CD14-positive monocyte (primary cell): Measurements from ENCODE around the gene TUBGCP3. TPM values are rescaled to one million over a fixed set of nuclear protein-coding genes. Genes with fewer than 3 reads are reported as not detected.

Experiments
- DNase-seq, 3 donors: peaks; one replicate each; pipeline ENCODE4 v3.0.0-alpha.2; 2011 to 2022
- H2AFZ ChIP-seq: 2 replicates; pipeline ENCODE4 v1.6.0; 2012; ENCODE audit warnings: mild to moderate bottlenecking, low read depth, low read length, inconsistent platforms; ENCODE audit not compliant: insufficient read depth, poor library complexity, severe bottlenecking
- H3K27ac ChIP-seq, 2 donors: 1 replicate in 1 of 2; 2 replicates in 1 of 2; pipeline ENCODE4 v1.5.1; 2012 to 2013; ENCODE audit warnings: low read length in 2 of 2, control low read depth in 1 of 2, inconsistent platforms in 1 of 2, low read depth in 1 of 2, mild to moderate bottlenecking in 1 of 2
- H3K27me3 ChIP-seq, 2 donors: one replicate each; pipeline versions ENCODE4 v1.6.0 to v1.6.1; 2011 to 2013; ENCODE audit warnings: low read length in 2 of 2; ENCODE audit not compliant: control insufficient read depth in 2 of 2, insufficient read depth in 2 of 2
- H3K36me3 ChIP-seq, 2 donors: replicated peaks in 1 of 2; 1 replicate in 1 of 2; 2 replicates in 1 of 2; pipeline versions ENCODE4 v1.5.1 to v1.6.1; 2012 to 2013; ENCODE audit warnings: low read length in 2 of 2, control low read depth in 1 of 2, inconsistent platforms in 1 of 2, mild to moderate bottlenecking in 1 of 2; ENCODE audit not compliant: insufficient read depth in 2 of 2, control insufficient read depth in 1 of 2
- H3K4me1 ChIP-seq, 2 donors: 1 replicate in 1 of 2; 2 replicates in 1 of 2; pipeline versions ENCODE4 v1.5.1 to v1.6.1; 2012 to 2013; ENCODE audit warnings: low read length in 2 of 2, control low read depth in 1 of 2, inconsistent platforms in 1 of 2, mild to moderate bottlenecking in 1 of 2, moderate library complexity in 1 of 2; ENCODE audit not compliant: insufficient read depth in 2 of 2, control insufficient read depth in 1 of 2
- H3K4me2 ChIP-seq: replicated peaks from 2 replicates; pipeline ENCODE3; 2012; ENCODE audit warnings: low read length, moderate library complexity, mild to moderate bottlenecking; ENCODE audit not compliant: poor library complexity, severe bottlenecking; ENCODE audit errors: extremely low read depth
- H3K4me3 ChIP-seq, 3 experiments: fragments of 200-600 bp in 1 of 3; sonication (generic) in 1 of 3; replicated peaks in 1 of 3; 1 replicate in 2 of 3; 2 replicates in 1 of 3; pipeline ENCODE4 v1.5.1; 2011 to 2013; ENCODE audit warnings: low read length in 3 of 3, mild to moderate bottlenecking in 3 of 3, control low read depth in 2 of 3, low read depth in 2 of 3, inconsistent platforms in 1 of 3, moderate library complexity in 1 of 3
- H3K79me2 ChIP-seq: 2 replicates; pipeline ENCODE4 v1.6.0; 2012; ENCODE audit warnings: mild to moderate bottlenecking, control low read depth, inconsistent platforms, low read length, moderate library complexity; ENCODE audit not compliant: insufficient read depth
- H3K9ac ChIP-seq: 2 replicates; pipeline ENCODE4 v1.6.0; 2017; ENCODE audit warnings: low read length, mild to moderate bottlenecking; ENCODE audit not compliant: insufficient read depth, poor library complexity, severe bottlenecking
- H3K9me3 ChIP-seq, 2 donors: replicated peaks in 1 of 2; 1 replicate in 1 of 2; 2 replicates in 1 of 2; pipeline versions ENCODE4 v1.5.1 to v1.6.1; 2012 to 2013; ENCODE audit warnings: low read length in 2 of 2, control low read depth in 1 of 2; ENCODE audit not compliant: control insufficient read depth in 1 of 2, insufficient read depth in 1 of 2
- H4K20me1 ChIP-seq: 2 replicates; pipeline ENCODE4 v1.6.0; 2012; ENCODE audit warnings: mild to moderate bottlenecking, low read length, control low read depth, moderate library complexity; ENCODE audit not compliant: insufficient read depth
- H3K27ac Mint-ChIP-seq, 7 donors: one replicate each; pipeline ENCODE4 v1.8.0; 2020; ENCODE audit warnings: mild to moderate bottlenecking in 7 of 7, mixed read lengths in 7 of 7, moderate library complexity in 6 of 7, inconsistent platforms in 2 of 7
- H3K27me3 Mint-ChIP-seq, 3 donors: one replicate each; pipeline ENCODE4 v1.8.0; 2021 to 2022; ENCODE audit warnings: low read depth in 3 of 3, mild to moderate bottlenecking in 3 of 3, mixed read lengths in 3 of 3, moderate library complexity in 3 of 3, inconsistent platforms in 1 of 3
- H3K36me3 Mint-ChIP-seq, 2 donors: one replicate each; pipeline ENCODE4 v1.8.0; 2020; ENCODE audit warnings: mixed read lengths in 2 of 2, inconsistent platforms in 1 of 2, mild to moderate bottlenecking in 1 of 2
- H3K4me1 Mint-ChIP-seq: one replicate; pipeline ENCODE4 v1.8.0; 2020; ENCODE audit warnings: mild to moderate bottlenecking, mixed read lengths
- H3K4me3 Mint-ChIP-seq, 2 donors: one replicate each; pipeline ENCODE4 v1.8.0; 2020; ENCODE audit warnings: mild to moderate bottlenecking in 2 of 2, mixed read lengths in 2 of 2, moderate library complexity in 1 of 2
- H3K9me3 Mint-ChIP-seq, 7 donors: one replicate each; pipeline ENCODE4 v1.8.0; 2020 to 2022; ENCODE audit warnings: mixed read lengths in 7 of 7, mild to moderate bottlenecking in 6 of 7, moderate library complexity in 6 of 7, inconsistent platforms in 2 of 7
- CTCF ChIP-seq: fragments of 200-600 bp; IDR thresholded peaks from one replicate; pipeline ENCODE4 v1.8.0; 2022; ENCODE audit warnings: antibody characterized with exemption, mild to moderate bottlenecking
- WGBS: methylation state at CpG from one replicate; pipeline ENCODE4 v1.1.5; 2013; ENCODE audit warnings: missing lambda C conversion rate; ENCODE audit not compliant: insufficient coverage; 5-methylcytosine and 5-hydroxymethylcytosine counted together
- intact Hi-C, 2 donors: fragments of 100-400 bp; cut with micrococcal nuclease; formaldehyde crosslinking; loops; one replicate each; pipeline versions ENCODE4 v1.15.0 to v1.15.1; 2023
- polyA plus RNA-seq, 3 donors: library from polyadenylated mRNA; depleted of rRNA in 1 of 3; unstranded in 2 of 3; stranded (reverse) in 1 of 3; fragments of 300-500 nt in 2 of 3; fragments of >200 nt in 1 of 3; fragmentation: Illumina TruSeq in 2 of 3; gene quantifications; 1 replicate in 2 of 3; 2 replicates in 1 of 3; pipeline ENCODE4 v1.2.3, GENCODE V29; 2012 to 2021

TUBGCP3 gene
- polyA plus RNA-seq, 3 donors = 25.4 to 47.1 (median 34.1) TPM

GRCh38 chr13:112441226-112441625 is 146.7 kb downstream of the TUBGCP3 start:
- WGBS = 89% methylated on average over 13 of the region's 17 CpGs
- Histone ChIP-seq H3K79me2 (no peaks in the 10 kb centered on the region), H3K4me1 (no peaks in the 10 kb centered on the region), H3K36me3 (no peaks in the 10 kb centered on the region), H2AFZ (no peak overlapping the region), H3K9ac (no peak overlapping the region), H3K9me3 (peaks cover 0 to 5% of the 10 kb centered on the region in 2 donors), H3K4me2 (no peak overlapping the region), H4K20me1 (no peaks in the 10 kb centered on the region), H3K4me3 (no peak overlapping the region), H3K27ac (no peak overlapping the region), H3K27me3 (no peaks in the 10 kb centered on the region)
- intact Hi-C loops = no loop called here
- Mint-ChIP-seq H3K4me1 (peaks cover 5% of the 10 kb centered on the region), H3K4me3 (no peak overlapping the region), H3K36me3 (no peaks in the 10 kb centered on the region), H3K9me3 (peaks cover 4 to 14% (median 8%) of the 10 kb centered on the region in 7 donors), H3K27me3 (peaks cover 10 to 28% (median 15%) of the 10 kb centered on the region in 3 donors), H3K27ac (no peak overlapping the region)
- no peak for TF ChIP-seq CTCF
- DNase-seq = no peak

DNA sequence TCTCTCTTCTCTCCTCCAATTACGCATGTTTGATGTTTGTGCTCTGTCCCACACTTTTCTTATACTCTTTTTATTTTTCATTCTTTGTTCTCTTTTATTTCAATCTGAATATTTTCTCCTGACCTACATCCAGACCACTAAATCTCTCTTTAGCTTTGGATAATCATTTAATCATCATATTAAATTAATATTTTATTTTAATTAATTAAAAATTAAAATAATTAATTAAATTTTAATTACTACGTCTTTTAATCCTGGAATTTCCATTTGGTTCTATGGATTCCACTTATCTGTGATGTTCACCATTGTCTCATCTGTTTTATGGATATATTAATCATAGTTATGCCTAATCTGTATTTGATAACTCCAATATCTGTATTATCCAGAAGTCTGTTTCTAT is 149.4 kb downstream of the TUBGCP3 start:
- H3K4me3 Mint-ChIP-seq = no peak overlapping the region

More for the DNA sequence above, 149.4 kb downstream of the TUBGCP3 start:
- H3K27ac ChIP-seq = no peak overlapping the region
- Mint-ChIP-seq H3K9me3 (peaks cover 4 to 14% (median 11%) of the 10 kb centered on the region in 7 donors), H3K27ac (no peak overlapping the region), H3K36me3 (no peaks in the 10 kb centered on the region), H3K4me1 (peaks cover 3% of the 10 kb centered on the region), H3K27me3 (peaks cover 3 to 22% (median 11%) of the 10 kb centered on the region in 3 donors)
- no peak overlapping the region for H3K4me2 ChIP-seq
- no peak overlapping the region for H3K9ac ChIP-seq
- H4K20me1 ChIP-seq = no peaks in the 10 kb centered on the region
- H3K36me3 ChIP-seq = no peaks in the 10 kb centered on the region
- H3K4me1 ChIP-seq = no peaks in the 10 kb centered on the region
- H2AFZ ChIP-seq = no peak overlapping the region
- no peaks in the 10 kb centered on the region for H3K79me2 ChIP-seq
- H3K9me3 ChIP-seq = peaks cover 5 to 10% of the 10 kb centered on the region in 2 donors
- intact Hi-C loops = no loop called here
- no peak overlapping the region for H3K4me3 ChIP-seq
- DNase-seq = no peak
- no CpG with 5 or more reads among the region's 2 CpGs for WGBS
- H3K27me3 ChIP-seq = no peaks in the 10 kb centered on the region
- no peak for TF ChIP-seq CTCF
